DND-41 (cell line): ENCODE measurements around the gene TRIM63.

Experiments
- CTCF ChIP-seq: IDR thresholded peaks from 2 replicates; pipeline ENCODE4 v1.5.1; 2012; ENCODE audit warnings: borderline replicate concordance, low read length, moderate library complexity, mild to moderate bottlenecking; ENCODE audit not compliant: poor library complexity, severe bottlenecking; ENCODE audit errors: extremely low read depth
- EZH2 ChIP-seq: IDR thresholded peaks from 3 replicates; pipeline ENCODE4 v1.6.1; 2012; ENCODE audit warnings: borderline replicate concordance, low read depth, mild to moderate bottlenecking, moderate library complexity, low read length, inconsistent platforms; ENCODE audit not compliant: severe bottlenecking

- no peak for TF ChIP-seq CTCF
- TF ChIP-seq EZH2, result no peak
Measured at GRCh38 chr1:26034504-26035202, 32.8 kb downstream of the TRIM63 start.
